Neural cell (in vitro differentiated cells): ENCODE results near the gene ITGA1.

Experiments
- CTCF ChIP-seq: fragments of 450-650 bp; IDR thresholded peaks from 2 replicates; pipeline ENCODE4 v1.5.1; 2014; ENCODE audit warnings: antibody characterized with exemption, mild to moderate bottlenecking, moderate library complexity; ENCODE audit not compliant: poor library complexity, severe bottlenecking
- REST ChIP-seq: IDR thresholded peaks from 2 replicates; pipeline ENCODE4 v1.6.1; 2012; ENCODE audit warnings: borderline replicate concordance

GRCh38 chr5:52895572-52896413 lies 108.1 kb downstream of the ITGA1 start:
- no peak for TF ChIP-seq REST
- TF ChIP-seq CTCF: no peak
